HG03045 (cell line): ENCODE results near the gene KRT80.

ENCODE experiments used
- ATAC-seq: cut with Tn5 transposase; IDR thresholded peaks from one replicate; pipeline ENCODE4 v1.9.1; 2021; ENCODE audit warnings: mild to moderate bottlenecking, moderate library complexity; ENCODE audit not compliant: unreplicated experiment

Gene KRT80

DNA sequence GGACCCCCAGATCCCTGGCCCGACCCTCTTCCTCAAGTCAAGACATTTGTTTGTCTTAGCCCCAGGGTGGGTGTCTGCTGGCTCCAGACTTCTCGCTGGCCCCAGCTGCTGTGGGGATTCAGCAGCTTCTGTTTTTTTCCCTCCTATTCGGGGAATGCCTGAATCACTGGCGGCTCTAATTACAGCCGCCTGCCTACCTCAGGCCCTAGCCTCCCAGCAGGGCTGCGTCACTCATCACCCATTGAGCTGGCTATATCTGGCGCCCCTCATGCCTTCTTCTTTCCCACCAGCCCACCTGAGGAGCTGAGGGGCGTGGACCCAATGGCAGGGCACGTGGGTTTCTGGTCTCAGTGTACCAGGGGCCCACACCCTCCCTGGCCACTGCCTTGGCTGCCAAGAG, 10.1 kb downstream of the KRT80 start:
- no peak for ATAC-seq

- no peak for ATAC-seq
Observed at GRCh38 chr12:52180971-52181628, 10.7 kb downstream of the KRT80 start.

DNA sequence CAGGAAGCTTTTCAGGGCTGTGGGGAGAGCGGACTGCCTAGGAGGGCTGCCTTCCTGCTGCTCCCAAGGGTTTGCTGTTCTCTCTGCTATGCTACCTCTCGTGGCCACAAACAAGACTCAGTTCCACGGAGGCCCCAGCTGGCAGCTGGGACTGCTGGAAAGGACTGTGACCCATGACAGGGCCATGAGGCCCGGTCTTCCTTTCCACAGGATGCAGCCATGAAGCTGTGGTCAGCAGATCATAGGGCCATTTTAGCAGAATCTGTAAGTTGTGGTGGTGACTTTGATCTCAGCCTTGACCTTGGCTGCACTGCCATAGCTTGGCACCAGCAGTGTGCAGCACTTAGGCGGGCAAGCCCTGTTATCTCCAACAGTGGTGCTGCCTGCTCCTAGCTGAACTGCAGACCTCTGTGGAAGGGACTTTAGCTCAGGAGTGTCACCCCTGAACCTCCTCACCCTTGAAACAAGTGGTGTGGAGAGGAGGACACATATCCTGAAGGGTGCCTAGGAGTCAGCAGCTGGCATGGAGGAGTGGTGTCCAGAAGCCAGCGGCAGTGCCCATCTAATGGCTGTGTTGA, 12.3 kb downstream of the KRT80 start:
- ATAC-seq, result no peak

DNA sequence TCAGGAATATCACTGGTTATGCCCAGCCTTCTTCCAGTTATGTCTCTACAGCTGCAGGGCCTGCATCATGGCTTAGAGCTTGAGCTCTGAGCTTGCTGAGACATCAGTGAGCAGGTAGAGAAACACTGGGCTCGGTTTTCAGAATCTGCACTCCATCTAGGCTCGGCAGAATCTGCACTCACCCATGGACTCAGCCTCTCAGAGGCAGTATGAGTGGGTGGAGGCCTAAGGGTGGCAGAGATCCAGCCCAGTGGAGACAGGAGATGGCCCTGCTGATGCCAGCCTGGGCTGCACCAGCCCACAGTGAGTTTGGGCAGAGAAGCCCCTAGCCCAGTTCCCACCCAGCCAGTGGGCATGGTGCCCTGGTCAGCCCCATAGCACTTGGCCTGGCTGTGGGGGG, 12.8 kb downstream of the KRT80 start:
- ATAC-seq, result no peak

GRCh38 chr12:52178443-52178842, 13.4 kb downstream of the KRT80 start:
- ATAC-seq, result no peak

DNA sequence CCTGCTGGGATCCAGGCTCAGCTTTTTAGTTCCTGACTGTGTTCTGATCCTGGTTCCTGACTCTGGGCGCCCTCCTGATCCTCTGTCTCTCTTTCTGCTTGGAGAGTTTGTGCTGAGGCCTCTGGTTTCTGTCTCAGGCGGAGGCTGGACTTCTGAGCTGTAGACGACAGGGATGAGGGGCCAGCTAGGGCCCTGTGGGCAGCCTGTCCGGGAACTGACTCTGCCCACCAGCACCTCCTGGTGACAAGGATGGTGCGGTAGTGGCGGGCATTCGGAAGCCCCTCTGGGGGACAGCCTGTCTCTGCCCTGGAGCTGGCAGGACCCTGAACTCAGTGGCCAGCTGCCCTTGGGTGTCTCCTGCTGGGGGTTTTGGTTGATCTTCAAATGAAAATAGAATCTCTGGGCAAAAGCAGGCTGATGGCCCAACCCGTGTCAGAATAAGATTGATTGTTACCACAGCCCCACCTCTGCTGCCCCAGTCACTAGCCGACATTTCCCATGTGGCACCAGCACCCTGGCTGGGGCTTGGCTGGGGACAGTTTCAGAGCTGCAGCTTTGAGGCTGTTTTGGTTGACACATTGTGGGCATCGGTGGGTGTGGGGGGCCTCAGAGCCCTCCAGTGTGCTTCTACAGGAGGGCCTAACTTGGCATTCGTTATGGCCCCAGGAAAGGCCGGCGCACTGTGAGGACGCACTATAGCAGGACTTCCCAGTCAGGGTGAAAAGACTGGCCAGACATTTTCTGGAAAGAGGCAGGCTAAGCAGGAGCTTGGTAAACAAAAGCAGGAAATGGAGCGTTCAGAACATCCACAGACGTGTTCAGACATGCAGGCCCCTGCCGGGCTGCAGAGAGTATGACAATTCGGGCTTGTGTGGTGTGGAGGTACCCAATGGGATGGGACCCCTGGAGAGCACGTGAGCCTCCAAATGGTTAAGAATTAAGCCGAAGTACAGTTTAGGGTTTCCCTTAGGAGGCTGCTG, 16.2 kb downstream of the KRT80 start:
- ATAC-seq, result no peak

DNA sequence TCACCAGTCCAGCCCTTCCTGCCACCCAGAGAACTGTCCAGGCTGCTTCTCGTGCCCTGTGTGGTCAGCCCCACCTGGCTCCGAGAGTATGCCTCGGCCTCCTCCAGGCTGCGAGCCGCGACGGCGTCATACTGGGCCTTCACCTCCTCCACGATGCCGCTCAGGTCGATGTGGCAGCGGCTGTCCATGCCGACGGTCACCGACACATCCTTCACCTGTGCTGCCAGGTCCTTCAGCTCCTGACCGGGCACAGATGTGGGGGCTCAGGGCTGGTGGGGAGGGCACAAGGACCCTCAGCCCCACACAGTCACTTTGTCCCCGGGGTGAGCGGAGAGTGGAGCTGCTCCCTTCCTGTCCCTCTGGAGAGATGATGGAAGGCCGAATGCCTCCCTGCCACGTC, 18.3 kb downstream of the KRT80 start:
- no peak for ATAC-seq

DNA sequence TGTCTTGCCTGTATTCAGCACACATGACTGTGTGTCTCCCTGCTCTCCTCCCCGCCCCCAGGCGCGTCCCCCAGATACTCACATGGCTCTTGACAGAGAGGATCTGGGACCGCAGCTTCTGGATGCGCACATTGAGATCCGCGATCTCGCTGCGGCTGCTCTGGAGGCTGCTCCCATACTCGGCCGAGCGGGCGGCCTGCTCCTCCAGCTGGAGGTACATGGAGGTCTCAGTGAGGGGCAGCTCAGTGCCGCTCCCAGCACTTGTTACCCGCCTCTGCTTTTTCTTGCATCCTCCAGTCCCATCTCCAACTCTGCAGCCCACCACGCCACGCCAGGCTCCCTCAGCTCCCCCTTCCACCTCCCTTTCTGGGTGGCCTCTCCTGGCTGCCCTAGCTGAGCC, 18.9 kb downstream of the KRT80 start:
- ATAC-seq, result no peak

- no peak for ATAC-seq
Observed at GRCh38 chr12:52171950-52172512, 19.8 kb downstream of the KRT80 start.

DNA sequence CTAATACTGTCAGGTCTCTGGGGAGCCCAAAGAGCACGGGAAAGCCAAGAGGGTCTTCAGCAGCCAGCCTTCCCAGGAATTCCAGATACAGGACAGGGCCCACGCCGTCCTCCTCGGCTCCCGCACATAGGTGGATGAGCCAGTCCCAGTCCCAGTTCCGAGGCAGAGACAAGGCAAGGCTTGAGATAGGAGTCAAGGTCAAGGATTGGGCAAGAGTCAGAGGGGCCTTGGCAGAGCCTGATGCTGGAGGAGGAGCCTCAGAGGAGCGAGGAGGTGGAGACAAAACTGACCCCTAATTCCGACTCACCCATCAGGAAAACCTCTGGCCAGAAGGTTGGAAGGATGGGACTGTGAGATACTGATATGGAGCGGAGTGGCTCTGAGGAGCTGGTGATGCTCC, 21.0 kb downstream of the KRT80 start:
- ATAC-seq, result no peak

DNA sequence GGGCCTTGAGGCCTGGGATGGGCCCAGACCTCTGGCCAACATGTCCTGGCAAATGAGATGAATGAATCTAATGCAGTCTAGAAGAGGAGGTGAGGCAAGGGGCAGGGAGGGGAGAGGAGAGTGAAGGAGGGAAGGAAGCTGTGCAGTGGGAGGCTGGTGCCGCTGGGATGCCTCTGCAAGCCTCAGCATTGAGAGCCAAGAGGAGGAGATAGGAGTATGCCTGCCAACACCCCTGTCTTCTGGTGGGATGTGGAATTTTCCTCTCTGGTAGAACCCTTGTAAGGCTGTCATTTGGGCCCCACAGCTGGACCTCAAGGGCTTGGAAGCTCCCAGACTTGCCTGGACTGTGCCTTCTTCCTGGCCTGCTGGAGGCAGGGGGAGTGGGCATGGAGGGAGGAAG, 21.9 kb downstream of the KRT80 start:
- ATAC-seq, result no peak

- ATAC-seq, result no peak
Observed at GRCh38 chr12:52168019-52168717, 23.6 kb downstream of the KRT80 start.

DNA sequence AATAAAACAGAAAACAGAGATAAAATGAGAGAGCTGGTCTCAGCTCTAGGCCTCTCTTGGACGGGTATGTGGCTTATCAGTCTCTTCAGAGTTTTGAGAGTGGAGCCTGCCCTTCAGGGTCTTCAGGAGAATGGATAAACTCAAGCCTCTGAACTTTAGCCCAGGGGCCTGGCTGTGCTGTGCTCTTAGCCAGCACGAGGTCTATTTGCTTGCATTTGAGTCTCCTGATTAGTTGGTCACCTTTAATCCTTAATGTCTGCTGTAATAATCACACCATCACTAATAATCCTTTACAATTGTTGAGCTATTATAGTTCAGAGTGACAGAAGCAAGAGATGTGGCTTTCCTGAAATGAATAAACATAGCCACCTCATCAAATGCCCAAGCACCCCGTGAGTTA, 24.3 kb downstream of the KRT80 start:
- no peak for ATAC-seq

DNA sequence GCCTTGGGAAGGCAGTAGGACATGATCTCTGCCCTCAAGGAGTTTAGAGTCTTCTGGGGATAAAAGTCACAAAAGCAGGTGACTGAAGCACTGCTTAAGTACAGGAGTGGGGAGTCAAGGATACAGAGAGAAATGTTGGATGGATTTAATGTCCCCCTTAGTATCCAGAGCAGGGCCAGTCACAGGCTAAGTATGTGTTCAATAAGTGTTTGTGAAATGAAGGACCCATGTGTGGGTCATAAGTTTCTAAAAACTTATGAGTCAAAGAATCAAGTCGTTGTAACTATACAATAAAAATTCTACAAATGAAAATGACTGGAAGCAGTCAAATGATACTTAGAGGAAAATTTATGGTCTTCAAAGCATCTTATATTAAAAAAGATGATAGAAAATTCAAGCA, 25.1 kb downstream of the KRT80 start:
- no peak for ATAC-seq

DNA sequence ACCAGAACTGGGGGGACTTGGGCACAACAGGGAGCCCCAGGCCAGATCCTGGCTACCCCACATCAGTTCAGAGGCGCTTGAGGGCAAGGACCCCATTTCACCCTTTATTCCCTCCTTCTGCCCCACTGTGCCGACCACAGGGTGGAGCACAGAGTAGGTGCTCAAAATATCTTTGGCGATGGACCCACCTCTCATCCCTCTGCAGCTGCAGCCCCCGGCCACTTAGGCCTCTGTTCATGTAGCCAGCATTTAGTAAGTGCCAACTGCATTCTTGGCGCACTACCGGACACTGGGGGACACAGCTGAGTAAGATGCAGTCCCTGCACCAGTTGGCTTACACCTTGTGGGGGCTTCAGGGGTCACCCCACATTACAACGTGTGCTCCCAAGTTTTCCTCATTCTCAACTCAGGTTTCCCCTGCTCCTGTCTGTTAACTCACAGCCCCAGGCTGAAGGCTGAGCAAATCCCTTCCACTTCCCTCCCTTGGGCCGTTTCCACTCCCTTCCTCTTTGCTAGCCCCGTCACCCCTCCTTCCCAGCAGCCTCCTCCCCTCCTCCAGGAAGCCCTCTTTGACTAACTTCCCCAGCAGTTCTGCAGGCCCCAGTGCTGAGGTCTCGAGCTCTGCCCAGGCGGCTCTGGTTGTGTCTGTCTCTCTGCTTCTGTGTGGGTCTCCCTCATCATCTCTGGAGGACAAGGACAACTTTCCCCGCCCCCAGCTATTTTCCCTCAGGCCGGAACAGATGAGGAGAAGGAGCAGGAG, 26.5 kb downstream of the KRT80 start:
- ATAC-seq, result no peak

GRCh38 chr12:52164624-52165023, 27.2 kb downstream of the KRT80 start:
- no peak for ATAC-seq

GRCh38 chr12:52162981-52163380, 28.8 kb downstream of the KRT80 start:
- ATAC-seq, result no peak

DNA sequence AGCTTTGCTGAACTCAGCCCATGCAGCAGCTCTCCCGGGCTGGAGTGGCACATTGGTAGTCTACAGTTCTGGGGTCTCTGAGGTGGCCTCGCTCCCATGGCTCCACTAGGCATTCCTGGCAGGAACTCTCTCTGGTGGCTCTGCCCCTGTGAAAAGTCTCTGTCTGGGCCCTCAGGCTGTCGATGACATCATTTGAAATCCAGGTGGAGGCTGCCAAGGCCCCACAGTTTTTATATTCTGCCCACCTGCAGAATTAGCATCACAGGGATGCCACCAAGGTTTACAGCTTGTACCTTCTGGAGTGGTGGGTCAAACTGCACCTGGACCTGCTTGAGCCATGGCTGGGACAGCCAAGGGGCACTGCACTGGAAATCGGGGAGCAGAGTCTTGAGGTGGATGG, 31.6 kb downstream of the KRT80 start:
- no peak for ATAC-seq

- no peak for ATAC-seq
Observed at GRCh38 chr12:52157566-52158150, 34.2 kb downstream of the KRT80 start.
